Gastroesophageal sphincter (tissue), 4 donors: ENCODE measurements around the gene CR1. TPM values are rescaled to one million over a fixed set of nuclear protein-coding genes. Genes with fewer than 3 reads are reported as not detected.

ENCODE experiments used
- ATAC-seq: fragments of 150-250 bp; one replicate; pipeline ENCODE4 v1.9.1; 2016; ENCODE audit warnings: mild to moderate bottlenecking, moderate library complexity
- H3K27ac ChIP-seq, 4 donors: fragments of 200-600 bp; sonication (generic) in 3 of 4; 1 replicate in 3 of 4; 2 replicates in 1 of 4; pipeline ENCODE4 v1.5.1; 2016 to 2019
- H3K27me3 ChIP-seq: fragments of 200-600 bp; sonication (generic); one replicate; pipeline ENCODE4 v1.5.1; 2019
- H3K36me3 ChIP-seq, 2 donors: fragments of 200-600 bp; sonication (generic); one replicate each; pipeline ENCODE4 v1.5.1; 2019; ENCODE audit warnings: control low read depth in 1 of 2
- H3K4me1 ChIP-seq, 3 donors: fragments of 200-600 bp; sonication (generic); 1 replicate in 2 of 3; 2 replicates in 1 of 3; pipeline ENCODE4 v1.5.1; 2016 to 2019; ENCODE audit warnings: control low read depth in 2 of 3
- H3K4me3 ChIP-seq, 2 donors: fragments of 200-600 bp; sonication (generic); one replicate each; pipeline ENCODE4 v1.5.1; 2019; ENCODE audit warnings: mild to moderate bottlenecking in 1 of 2, moderate library complexity in 1 of 2
- H3K9me3 ChIP-seq, 3 donors: fragments of 200-600 bp; sonication (generic); one replicate each; pipeline ENCODE4 v1.5.1; 2017 to 2019; ENCODE audit warnings: control low read depth in 2 of 3
- CTCF ChIP-seq, 4 experiments: fragments of 200-600 bp in 2 of 4; fragments of 450-650 bp in 2 of 4; sonication (generic) in 1 of 4; IDR thresholded peaks; one replicate each; pipeline ENCODE4 v1.5.1; 2017 to 2019; ENCODE audit warnings: antibody characterized with exemption in 4 of 4, mild to moderate bottlenecking in 2 of 4, moderate library complexity in 2 of 4
- EP300 ChIP-seq: sonication (generic); formaldehyde crosslinking; IDR thresholded peaks from one replicate; pipeline ENCODE4 v1.6.1; 2017; ENCODE audit warnings: antibody characterized with exemption, mild to moderate bottlenecking
- POLR2A ChIP-seq, 2 donors: fragments of 450-650 bp; IDR thresholded peaks; one replicate each; pipeline ENCODE4 v1.6.1; 2017; ENCODE audit warnings: antibody characterized with exemption in 2 of 2, mild to moderate bottlenecking in 2 of 2, moderate library complexity in 1 of 2
- POLR2AphosphoS5 ChIP-seq: sonication (generic); formaldehyde crosslinking; IDR thresholded peaks from one replicate; pipeline ENCODE4 v1.6.1; 2017; ENCODE audit warnings: antibody characterized with exemption
- WGBS, 2 donors: methylation state at CpG; one replicate each; pipeline ENCODE4 v1.1.5; 2018; ENCODE audit warnings: low coverage in 1 of 2; 5-methylcytosine and 5-hydroxymethylcytosine counted together
- total RNA-seq, 4 donors: library from RNA; depleted of rRNA; stranded (reverse); fragments of >200 nt; gene quantifications; one replicate each; pipeline ENCODE4 v1.1.0, GENCODE V29; 2016

CR1 gene
- total RNA-seq, 4 donors from 2014 or later: 1.1 to 15.9 (median 4.3) TPM

- Histone ChIP-seq H3K27ac (no peak overlapping the region), H3K9me3 (no peaks in the 10 kb centered on the region), H3K4me3 (no peak overlapping the region), H3K27me3 (peaks cover 71% of the 10 kb centered on the region), H3K4me1 (peaks cover 0 to 12% (median 0%) of the 10 kb centered on the region in 3 donors), H3K36me3 (no peaks in the 10 kb centered on the region)
- ATAC-seq: no peak
- TF ChIP-seq EP300 (no peak), POLR2AphosphoS5 (no peak), CTCF (IDR thresholded peaks at IDR 0.05) (no peak), POLR2A (IDR thresholded peaks at IDR 0.05) (no peak)
- 61 to 71% methylated on average over 3 of the region's 3 CpGs for WGBS, 2 donors
Measured at GRCh38 chr1:207500306-207500705, 4.3 kb downstream of the CR1 start.

- Histone ChIP-seq H3K4me1 (peaks cover 0 to 5% (median 0%) of the 10 kb centered on the region in 3 donors), H3K27me3 (peaks cover 68% of the 10 kb centered on the region), H3K9me3 (no peaks in the 10 kb centered on the region), H3K4me3 (no peak overlapping the region), H3K36me3 (no peaks in the 10 kb centered on the region), H3K27ac (no peak overlapping the region)
- no peak for ATAC-seq
- TF ChIP-seq POLR2AphosphoS5 (no peak), CTCF (IDR thresholded peaks at IDR 0.05) (no peak), POLR2A (IDR thresholded peaks at IDR 0.05) (no peak), EP300 (no peak)
- WGBS, 2 donors: 23 to 45% methylated on average over 5 of the region's 5 CpGs
Measured at GRCh38 chr1:207501071-207501470, 5.1 kb downstream of the CR1 start.

GRCh38 chr1:207502726-207503125, 6.8 kb downstream of the CR1 start:
- H3K36me3 ChIP-seq: no peaks in the 10 kb centered on the region
- H3K9me3 ChIP-seq: no peaks in the 10 kb centered on the region
- 37 to 51% methylated on average over 5 to 6 of the region's 7 CpGs for WGBS, 2 donors
- H3K4me1 ChIP-seq: no peaks in the 10 kb centered on the region
- H3K4me3 ChIP-seq: no peak overlapping the region
- TF ChIP-seq EP300: no peak
- no peak for TF ChIP-seq CTCF (IDR thresholded peaks at IDR 0.05)
- no peak for TF ChIP-seq POLR2AphosphoS5
- TF ChIP-seq POLR2A (IDR thresholded peaks at IDR 0.05): no peak
- no peak overlapping the region for H3K27ac ChIP-seq
- H3K27me3 ChIP-seq: peaks cover 53% of the 10 kb centered on the region
- ATAC-seq: no peak

- no peaks in the 10 kb centered on the region for H3K4me1 ChIP-seq
- TF ChIP-seq POLR2A (IDR thresholded peaks at IDR 0.05) (no peak), CTCF (IDR thresholded peaks at IDR 0.05) (no peak), POLR2AphosphoS5 (no peak), EP300 (no peak)
Measured at GRCh38 chr1:207503950-207504349, 8.0 kb downstream of the CR1 start.

GRCh38 chr1:207504438-207504837, 8.5 kb downstream of the CR1 start:
- Histone ChIP-seq H3K27me3 (peaks cover 42% of the 10 kb centered on the region), H3K4me3 (no peak overlapping the region), H3K4me1 (no peaks in the 10 kb centered on the region), H3K9me3 (no peaks in the 10 kb centered on the region), H3K27ac (no peak overlapping the region), H3K36me3 (no peaks in the 10 kb centered on the region)
- no peak for ATAC-seq
- no peak for TF ChIP-seq POLR2A (IDR thresholded peaks at IDR 0.05)
- TF ChIP-seq CTCF (IDR thresholded peaks at IDR 0.05): no peak
- TF ChIP-seq EP300: no peak
- TF ChIP-seq POLR2AphosphoS5: no peak

More at GRCh38 chr1:207503950-207504349, 8.0 kb downstream of the CR1 start:
- no peak for ATAC-seq
- no peak overlapping the region for H3K27ac ChIP-seq
- 77 to 91% methylated on average over 3 of the region's 3 CpGs for WGBS, 2 donors
- no peaks in the 10 kb centered on the region for H3K36me3 ChIP-seq
- H3K27me3 ChIP-seq: peaks cover 44% of the 10 kb centered on the region
- no peaks in the 10 kb centered on the region for H3K9me3 ChIP-seq
- H3K4me3 ChIP-seq: no peak overlapping the region
